GM23248 (cell line): ENCODE data around the gene RASSF8. TPM values are rescaled to one million over a fixed set of nuclear protein-coding genes. Genes with fewer than 3 reads are reported as not detected.
A peak's percentile ranks its signal among the peaks of the same experiment; 100 is the strongest.

Experiments
- DNase-seq: peaks from one replicate; pipeline ENCODE4 v3.0.0-alpha.2; 2015
- H2AFZ ChIP-seq: fragments of 200-600 bp; sonication (generic); 2 replicates; pipeline ENCODE4 v1.6.1; 2016; ENCODE audit warnings: antibody characterized with exemption
- H3F3A ChIP-seq: fragments of 200-600 bp; sonication (generic); 2 replicates; pipeline ENCODE4 v1.6.1; 2016; ENCODE audit warnings: mild to moderate bottlenecking, antibody characterized with exemption, mixed run types; ENCODE audit not compliant: insufficient read depth
- H3K27ac ChIP-seq: fragments of 200-600 bp; sonication (generic); 2 replicates; pipeline ENCODE4 v1.5.1; 2016; ENCODE audit warnings: mild to moderate bottlenecking
- H3K27me3 ChIP-seq: fragments of 200-600 bp; sonication (generic); replicated peaks from 2 replicates; pipeline ENCODE4 v1.6.1; 2016; ENCODE audit warnings: mild to moderate bottlenecking; ENCODE audit not compliant: insufficient read depth
- H3K36me3 ChIP-seq: fragments of 200-600 bp; sonication (generic); 2 replicates; pipeline ENCODE4 v1.6.1; 2016; ENCODE audit warnings: low read depth, mild to moderate bottlenecking
- H3K4me1 ChIP-seq: fragments of 200-600 bp; sonication (generic); 2 replicates; pipeline ENCODE4 v1.6.1; 2016; ENCODE audit warnings: mild to moderate bottlenecking; ENCODE audit not compliant: insufficient read depth
- H3K4me2 ChIP-seq: fragments of 200-600 bp; sonication (generic); one replicate; pipeline ENCODE4 v1.6.1; 2016; ENCODE audit warnings: mild to moderate bottlenecking; ENCODE audit not compliant: unreplicated experiment
- H3K4me3 ChIP-seq: fragments of 200-600 bp; sonication (generic); 2 replicates; pipeline ENCODE4 v1.5.1; 2016; ENCODE audit warnings: mild to moderate bottlenecking
- H3K79me2 ChIP-seq: fragments of 200-600 bp; sonication (generic); 2 replicates; pipeline ENCODE4 v1.6.1; 2016; ENCODE audit warnings: mild to moderate bottlenecking; ENCODE audit not compliant: insufficient read depth
- H3K9ac ChIP-seq: fragments of 200-600 bp; sonication (generic); 2 replicates; pipeline ENCODE4 v1.6.1; 2016; ENCODE audit warnings: mild to moderate bottlenecking
- H3K9me2 ChIP-seq: fragments of 200-600 bp; sonication (generic); 2 replicates; pipeline ENCODE4 v1.6.1; 2016; ENCODE audit warnings: mixed run types, mild to moderate bottlenecking, moderate library complexity; ENCODE audit not compliant: insufficient read depth
- H3K9me3 ChIP-seq: fragments of 200-600 bp; sonication (generic); one replicate; pipeline ENCODE4 v1.6.1; 2017; ENCODE audit warnings: low read depth
- H4K20me1 ChIP-seq: fragments of 200-600 bp; sonication (generic); 2 replicates; pipeline ENCODE4 v1.6.0; 2016; ENCODE audit not compliant: insufficient read depth
- EZH2 ChIP-seq: fragments of 200-600 bp; sonication (generic); IDR thresholded peaks from 2 replicates; pipeline ENCODE4 v1.6.1; 2018; ENCODE audit warnings: antibody characterized with exemption, mild to moderate bottlenecking; ENCODE audit not compliant: insufficient read depth, poor library complexity, severe bottlenecking
- EZH2phosphoT487 ChIP-seq: fragments of 200-600 bp; sonication (generic); IDR thresholded peaks from 2 replicates; pipeline ENCODE4 v1.6.1; 2018; ENCODE audit warnings: antibody characterized with exemption, moderate library complexity, mild to moderate bottlenecking, low read depth; ENCODE audit not compliant: insufficient read depth
- WGBS, 2 experiments: methylation state at CpG; one replicate each; pipeline ENCODE4 v1.1.6; 2015 to 2017; ENCODE audit warnings: low lambda C conversion rate in 2 of 2, low coverage in 1 of 2; ENCODE audit errors: missing lambda C conversion rate in 2 of 2; 5-methylcytosine and 5-hydroxymethylcytosine counted together
- in situ Hi-C: fragments of 300-500 bp; cut with MboI; formaldehyde crosslinking; loops from 2 replicates; pipeline ENCODE4 v1.15.0; 2020
- polyA plus RNA-seq: library from polyadenylated mRNA; unstranded; fragments of >200 nt; fragmentation: Nextera tagmentation; extraction: Ambion mirVana; gene quantifications from 2 replicates; pipeline ENCODE4 v1.2.1, GENCODE V29; 2016
- total RNA-seq: library from RNA; depleted of rRNA; stranded (reverse); fragments of >200 nt; shearing (Covaris generic); gene quantifications from 2 replicates; pipeline ENCODE4 v1.2.3, GENCODE V29; 2014

RASSF8 gene
- total and polyA plus RNA-seq, 2 experiments from 2014 or later, result 11.2 to 80.1 TPM

DNA sequence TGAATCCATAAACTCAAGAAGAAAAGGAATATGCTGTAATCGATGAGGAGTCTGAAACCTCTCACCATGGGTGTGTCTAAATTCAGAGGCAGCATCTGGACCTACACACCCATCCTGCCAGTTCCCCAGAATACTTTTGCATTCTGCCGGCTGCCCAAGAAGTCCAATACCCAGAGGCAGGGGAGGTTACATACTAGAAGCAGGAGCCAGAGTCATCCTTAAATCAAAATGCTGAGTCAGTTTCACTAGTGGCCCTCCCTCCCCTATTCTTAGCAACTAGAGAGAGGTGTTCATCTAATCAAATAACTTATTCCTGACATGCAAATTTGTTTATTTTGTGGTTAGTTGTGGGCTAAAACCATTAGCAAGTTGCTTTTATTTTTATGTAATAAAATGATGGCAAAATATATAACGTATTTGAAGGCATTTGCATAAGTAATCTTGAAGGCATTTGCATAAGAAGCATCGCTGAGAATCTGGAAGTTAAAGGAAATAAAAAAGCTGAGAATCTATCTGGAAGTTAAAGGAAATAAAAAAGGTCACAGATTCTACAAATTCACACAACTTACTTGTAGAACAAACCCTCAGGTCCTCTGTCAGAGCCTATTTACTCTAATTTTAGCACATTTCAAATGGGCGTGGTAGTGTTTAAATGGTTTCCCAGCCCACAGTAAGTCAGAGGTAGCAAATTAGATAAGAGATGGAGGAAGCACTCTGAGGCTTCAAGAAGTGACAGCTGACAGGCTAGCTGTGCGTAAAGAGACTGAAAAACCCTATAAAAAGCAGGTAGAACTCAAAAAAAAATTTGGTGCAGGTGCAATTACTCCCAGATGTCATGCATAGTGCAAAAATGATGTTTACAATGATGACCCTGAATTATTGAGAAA lies 158.6 kb downstream of the RASSF8 start:
- Histone ChIP-seq H3K9me2 (no peaks in the 10 kb centered on the region), H3K27ac (no peak overlapping the region), H2AFZ (no peak overlapping the region), H3K4me3 (no peak overlapping the region), H3K9me3 (no peaks in the 10 kb centered on the region), H3K9ac (no peak overlapping the region), H3K27me3 (no peaks in the 10 kb centered on the region), H3K4me1 (peaks cover 11% of the 10 kb centered on the region; the same call in 1 of the 2 replicates), H3K4me2 (no peak overlapping the region), H3F3A (peaks cover 18% of the 10 kb centered on the region), H3K79me2 (no peaks in the 10 kb centered on the region), H3K36me3 (no peaks in the 10 kb centered on the region), H4K20me1 (no peaks in the 10 kb centered on the region)
- TF ChIP-seq EZH2 (no peak), EZH2phosphoT487 (no peak)
- WGBS, 2 experiments, result 62 to 63% methylated on average over 6 of the region's 6 CpGs
- in situ Hi-C loops, result loop anchor here (10.0 kb wide), 1 partner anchor 538 kb away; no protein-coding TSS in a partner anchor
- DNase-seq, result peak; percentile 51

DNA sequence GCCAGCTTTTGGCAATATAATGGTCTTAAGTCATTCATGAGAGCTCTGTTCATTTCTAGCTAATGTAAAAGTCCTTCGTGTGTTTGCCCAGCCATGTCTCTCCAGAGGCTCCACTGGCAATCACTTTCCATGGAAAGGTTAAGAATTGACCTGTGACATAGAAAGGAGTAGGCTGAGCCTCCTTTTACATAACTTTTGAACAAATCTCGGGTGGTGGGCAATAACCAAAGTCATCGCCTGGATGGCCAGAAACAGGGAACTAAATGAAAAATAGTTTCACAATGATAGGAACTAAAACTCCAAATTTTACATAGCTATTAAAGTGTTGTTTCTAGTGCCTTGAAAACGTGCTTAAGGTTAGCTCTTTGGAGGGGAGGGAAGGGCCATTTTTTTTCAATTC lies 159.8 kb downstream of the RASSF8 start:
- Histone ChIP-seq H3F3A (peaks cover 14% of the 10 kb centered on the region), H3K9ac (no peak overlapping the region), H4K20me1 (no peaks in the 10 kb centered on the region), H2AFZ (no peak overlapping the region), H3K4me1 (peaks cover 11% of the 10 kb centered on the region; the same call in 1 of the 2 replicates), H3K27ac (no peak overlapping the region), H3K79me2 (no peaks in the 10 kb centered on the region), H3K4me3 (no peak overlapping the region), H3K27me3 (no peaks in the 10 kb centered on the region), H3K4me2 (no peak overlapping the region), H3K9me2 (no peaks in the 10 kb centered on the region), H3K9me3 (no peaks in the 10 kb centered on the region), H3K36me3 (no peaks in the 10 kb centered on the region)
- no peak for DNase-seq
- 93 to 99% methylated on average over 4 of the region's 4 CpGs for WGBS, 2 experiments
- TF ChIP-seq EZH2phosphoT487 (no peak), EZH2 (no peak)
- in situ Hi-C loops, result loop anchor here (10.0 kb wide), 1 partner anchor 536 kb away; no protein-coding TSS in a partner anchor

DNA sequence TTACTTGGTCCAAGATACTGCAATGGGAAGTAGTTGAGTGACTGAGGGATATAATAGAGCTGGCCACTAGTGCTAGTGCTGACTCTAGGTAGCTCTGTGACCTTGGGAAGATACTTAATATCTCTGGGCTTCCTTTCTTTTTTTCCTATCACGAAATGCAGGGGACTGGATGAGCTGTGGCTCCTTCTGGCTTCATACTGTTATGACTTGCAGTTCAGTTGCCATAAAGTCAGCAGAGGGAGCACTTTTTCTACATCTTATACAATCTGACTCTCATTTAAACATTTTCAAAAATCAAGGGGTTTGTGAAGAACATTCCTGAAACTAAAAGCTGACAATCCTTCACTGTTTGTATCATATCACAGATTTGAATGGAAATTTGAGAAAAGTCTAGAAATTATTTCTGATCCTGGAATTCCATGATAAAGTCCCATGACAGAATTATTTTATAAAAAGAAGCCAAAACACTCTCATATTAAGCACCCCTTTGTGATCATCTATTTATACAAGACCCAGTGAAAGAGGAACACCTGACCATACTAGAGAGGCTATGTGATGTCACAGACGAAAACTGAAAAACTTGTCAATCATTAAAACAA lies 161.0 kb downstream of the RASSF8 start:
- Histone ChIP-seq H3K4me3 (no peak overlapping the region), H3K79me2 (no peaks in the 10 kb centered on the region), H2AFZ (no peak overlapping the region), H3K4me1 (peaks cover 13% of the 10 kb centered on the region), H3K36me3 (no peaks in the 10 kb centered on the region), H3K27me3 (no peaks in the 10 kb centered on the region), H4K20me1 (no peaks in the 10 kb centered on the region), H3K9ac (no peak overlapping the region), H3K9me3 (no peaks in the 10 kb centered on the region), H3F3A (peaks cover 22% of the 10 kb centered on the region), H3K27ac (no peak overlapping the region), H3K4me2 (no peak overlapping the region), H3K9me2 (no peaks in the 10 kb centered on the region)
- 3 to 13% methylated on average over 2 of the region's 2 CpGs for WGBS, 2 experiments
- in situ Hi-C loops, result loop anchor here (10.0 kb wide), 1 partner anchor 535 kb away; no protein-coding TSS in a partner anchor
- DNase-seq, result peak; percentile 83
- no peak for TF ChIP-seq EZH2
- no peak for TF ChIP-seq EZH2phosphoT487

DNA sequence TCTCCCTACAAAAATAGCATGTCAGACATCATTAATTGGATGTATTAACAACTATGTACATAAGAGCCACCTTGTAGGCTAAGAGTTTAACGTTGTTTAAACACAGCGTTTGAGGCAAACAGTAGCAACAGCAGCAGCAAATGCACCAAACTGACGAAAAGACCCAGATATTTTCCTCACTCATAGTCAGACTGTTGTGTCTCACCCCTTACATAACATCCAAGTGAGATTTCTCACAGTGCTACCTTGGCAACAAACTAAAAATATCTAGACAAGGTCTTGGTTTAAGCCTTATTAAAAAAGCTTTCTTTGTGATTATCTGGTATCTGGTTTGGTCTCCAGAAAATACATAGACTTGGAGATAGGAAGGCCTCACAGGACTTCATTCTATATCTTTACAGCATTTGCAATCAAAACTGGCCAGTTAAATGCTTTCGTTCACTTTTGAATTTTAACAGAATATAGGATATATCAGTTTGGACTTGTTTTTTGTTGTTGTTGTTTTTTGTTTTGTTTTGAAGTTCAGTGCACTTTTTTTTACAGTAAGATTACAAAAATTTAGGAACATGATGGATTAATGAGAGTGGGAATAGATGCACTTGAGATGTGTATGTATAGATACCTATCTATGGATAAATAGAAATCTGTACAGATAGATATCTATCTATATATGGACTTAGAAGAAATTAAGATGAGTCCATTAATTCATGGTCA lies 162.2 kb downstream of the RASSF8 start:
- Histone ChIP-seq H3K9me3 (no peaks in the 10 kb centered on the region), H3K4me1 (peaks cover 8% of the 10 kb centered on the region), H3K27ac (no peak overlapping the region), H2AFZ (no peak overlapping the region), H3K27me3 (no peaks in the 10 kb centered on the region), H3K4me2 (no peak overlapping the region), H3K79me2 (no peaks in the 10 kb centered on the region), H3K4me3 (no peak overlapping the region), H3K36me3 (no peaks in the 10 kb centered on the region), H4K20me1 (no peaks in the 10 kb centered on the region), H3F3A (peaks cover 16% of the 10 kb centered on the region), H3K9me2 (no peaks in the 10 kb centered on the region), H3K9ac (no peak overlapping the region)
- DNase-seq, result peak; percentile 6
- no peak for TF ChIP-seq EZH2
- TF ChIP-seq EZH2phosphoT487, result no peak
- 91 to 94% methylated on average over 4 of the region's 4 CpGs for WGBS, 2 experiments
- in situ Hi-C loops, result no loop called here
